GM12864 (cell line): Measurements from ENCODE around the gene MDFIC2.

Experiments
- DNase-seq: peaks from one replicate; pipeline ENCODE4 v3.0.0-alpha.2; 2011; ENCODE audit warnings: low read depth
- H3K4me3 ChIP-seq: 2 replicates; pipeline ENCODE4 v1.5.1; 2011; ENCODE audit warnings: mild to moderate bottlenecking, low read depth, low read length, control low read depth
- TF ChIP-seq, protein P1 (sequence below): IDR thresholded peaks from 2 replicates; pipeline ENCODE4 v1.5.1; 2011; ENCODE audit warnings: low read depth, mild to moderate bottlenecking, moderate library complexity, low read length, control low read depth, inconsistent platforms; ENCODE audit errors: missing control alignments

Gene MDFIC2

DNA sequence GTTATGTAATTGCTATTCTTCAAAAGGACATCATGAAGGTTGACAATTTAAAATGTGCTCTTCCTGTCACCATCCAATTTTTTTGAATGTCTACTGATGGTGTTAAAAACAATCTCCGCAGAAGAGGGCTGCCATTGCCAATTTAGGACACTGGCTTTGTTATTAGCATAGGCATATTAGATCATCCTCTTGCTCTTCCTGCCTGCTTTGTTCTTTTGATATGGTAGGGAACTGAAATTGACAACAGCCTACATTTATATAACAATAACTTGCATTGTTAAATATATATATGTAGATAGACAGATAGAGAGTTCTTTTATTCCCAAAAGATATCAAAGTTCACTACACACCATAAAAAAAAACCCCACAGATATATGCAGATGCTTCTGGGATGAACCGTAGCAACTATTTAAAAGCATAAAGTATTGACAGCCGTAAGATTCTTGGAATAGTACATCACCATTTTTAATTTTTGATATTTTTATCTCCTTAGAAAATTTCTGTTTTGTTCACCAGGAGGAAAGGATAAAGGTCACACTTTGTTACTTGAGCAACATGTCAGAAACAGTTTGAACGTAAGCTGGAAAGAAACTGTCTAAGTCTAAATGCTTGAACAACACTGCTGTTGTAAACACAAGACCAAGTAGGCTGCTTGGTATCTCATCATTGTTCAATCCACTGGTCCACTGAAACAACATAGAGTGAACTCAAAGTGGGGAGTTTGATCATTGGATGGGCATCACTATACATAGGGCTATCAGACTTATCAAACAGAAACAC, 66.5 kb downstream of the MDFIC2 start:
- H3K4me3 ChIP-seq: no peak overlapping the region
- DNase-seq: no peak
- TF ChIP-seq, protein P1, sequence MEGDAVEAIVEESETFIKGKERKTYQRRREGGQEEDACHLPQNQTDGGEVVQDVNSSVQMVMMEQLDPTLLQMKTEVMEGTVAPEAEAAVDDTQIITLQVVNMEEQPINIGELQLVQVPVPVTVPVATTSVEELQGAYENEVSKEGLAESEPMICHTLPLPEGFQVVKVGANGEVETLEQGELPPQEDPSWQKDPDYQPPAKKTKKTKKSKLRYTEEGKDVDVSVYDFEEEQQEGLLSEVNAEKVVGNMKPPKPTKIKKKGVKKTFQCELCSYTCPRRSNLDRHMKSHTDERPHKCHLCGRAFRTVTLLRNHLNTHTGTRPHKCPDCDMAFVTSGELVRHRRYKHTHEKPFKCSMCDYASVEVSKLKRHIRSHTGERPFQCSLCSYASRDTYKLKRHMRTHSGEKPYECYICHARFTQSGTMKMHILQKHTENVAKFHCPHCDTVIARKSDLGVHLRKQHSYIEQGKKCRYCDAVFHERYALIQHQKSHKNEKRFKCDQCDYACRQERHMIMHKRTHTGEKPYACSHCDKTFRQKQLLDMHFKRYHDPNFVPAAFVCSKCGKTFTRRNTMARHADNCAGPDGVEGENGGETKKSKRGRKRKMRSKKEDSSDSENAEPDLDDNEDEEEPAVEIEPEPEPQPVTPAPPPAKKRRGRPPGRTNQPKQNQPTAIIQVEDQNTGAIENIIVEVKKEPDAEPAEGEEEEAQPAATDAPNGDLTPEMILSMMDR: no peak

DNA sequence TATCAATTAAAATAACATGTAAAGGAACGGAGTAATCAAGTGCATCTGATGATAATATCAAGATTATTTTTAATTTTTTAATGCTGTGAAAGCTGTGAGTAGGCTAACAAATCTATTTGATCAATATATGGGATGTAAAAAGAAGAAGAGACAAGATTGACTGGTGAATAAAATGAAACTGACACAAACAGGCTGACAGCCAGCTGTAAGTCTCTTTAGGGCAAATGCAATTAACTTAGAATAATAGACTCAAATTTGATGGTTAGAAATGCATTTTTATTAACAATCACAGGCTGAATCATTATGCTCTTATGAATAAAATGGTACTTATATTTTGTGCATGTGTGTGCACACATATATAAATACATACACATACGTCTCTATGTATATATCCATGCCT, 68.0 kb downstream of the MDFIC2 start:
- TF ChIP-seq, protein P1: no peak
- no peak overlapping the region for H3K4me3 ChIP-seq
- DNase-seq: no peak

DNA sequence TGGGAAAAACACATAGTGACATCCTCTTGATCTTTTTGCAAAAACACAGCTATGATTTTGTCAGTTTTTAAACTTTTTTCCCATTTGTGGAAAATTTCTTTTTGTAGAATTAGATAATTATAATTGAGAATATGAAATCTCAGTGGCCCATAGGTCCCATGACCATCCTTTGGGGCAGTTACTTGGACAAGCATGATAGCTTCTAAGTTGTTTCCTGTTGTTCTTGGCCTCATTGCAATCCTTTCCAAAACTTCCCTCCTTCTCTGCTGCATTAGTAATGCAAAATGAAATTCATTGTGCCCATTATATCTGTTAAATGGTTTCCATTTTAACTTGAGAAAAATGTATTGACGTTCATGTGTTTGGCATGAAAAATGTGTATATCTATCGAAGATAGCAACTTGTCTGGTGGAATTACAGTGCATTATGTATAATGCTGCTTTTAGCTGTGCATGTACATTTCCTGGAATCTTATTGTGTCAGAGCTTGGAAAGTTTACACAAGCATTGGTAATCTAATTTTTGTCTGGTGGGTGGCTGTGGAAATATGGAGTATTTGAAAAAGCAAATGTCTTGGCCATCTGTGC, 70.0 kb downstream of the MDFIC2 start:
- no peak overlapping the region for H3K4me3 ChIP-seq
- DNase-seq: no peak
- TF ChIP-seq, protein P1: no peak

DNA sequence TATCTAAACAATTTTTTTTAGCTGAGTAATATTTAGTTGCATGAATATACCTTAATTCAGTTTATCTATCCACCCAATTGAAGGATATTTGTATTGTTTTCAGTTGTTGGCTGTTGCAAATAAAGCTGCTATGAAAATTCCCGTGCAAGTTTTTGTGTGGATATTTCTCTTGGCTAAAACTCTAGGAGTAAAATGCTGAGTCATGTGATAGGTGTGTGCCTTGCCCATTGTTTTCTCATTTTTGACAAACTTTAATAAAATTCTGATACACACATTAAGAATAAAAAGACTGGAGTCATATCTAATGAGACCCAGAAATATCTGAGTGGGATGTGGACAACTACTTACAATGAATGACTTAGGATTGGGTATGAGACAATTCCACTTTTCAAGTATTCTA, 78.6 kb downstream of the MDFIC2 start:
- TF ChIP-seq, protein P1: no peak
- DNase-seq: no peak
- no peak overlapping the region for H3K4me3 ChIP-seq

DNA sequence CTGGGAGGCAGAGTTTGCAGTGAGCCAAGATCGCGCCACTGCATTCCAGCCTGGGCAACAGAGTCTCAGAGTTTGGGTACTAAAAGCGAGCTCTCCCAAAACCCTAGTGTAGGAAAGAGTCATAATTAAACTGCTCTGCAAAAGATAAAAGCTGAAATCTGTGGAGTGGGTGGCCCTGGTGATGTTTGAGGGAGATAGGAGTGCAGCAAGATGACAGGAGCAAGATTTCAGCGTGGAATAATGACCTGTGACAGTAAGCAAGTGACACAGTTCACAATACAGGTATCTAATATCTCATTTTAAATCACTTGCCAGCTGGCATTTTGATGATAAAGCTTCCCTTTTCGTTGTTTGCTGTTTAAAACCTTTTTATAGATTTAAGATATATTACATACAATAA, 79.3 kb downstream of the MDFIC2 start:
- DNase-seq: no peak
- TF ChIP-seq, protein P1: no peak
- H3K4me3 ChIP-seq: no peak overlapping the region

DNA sequence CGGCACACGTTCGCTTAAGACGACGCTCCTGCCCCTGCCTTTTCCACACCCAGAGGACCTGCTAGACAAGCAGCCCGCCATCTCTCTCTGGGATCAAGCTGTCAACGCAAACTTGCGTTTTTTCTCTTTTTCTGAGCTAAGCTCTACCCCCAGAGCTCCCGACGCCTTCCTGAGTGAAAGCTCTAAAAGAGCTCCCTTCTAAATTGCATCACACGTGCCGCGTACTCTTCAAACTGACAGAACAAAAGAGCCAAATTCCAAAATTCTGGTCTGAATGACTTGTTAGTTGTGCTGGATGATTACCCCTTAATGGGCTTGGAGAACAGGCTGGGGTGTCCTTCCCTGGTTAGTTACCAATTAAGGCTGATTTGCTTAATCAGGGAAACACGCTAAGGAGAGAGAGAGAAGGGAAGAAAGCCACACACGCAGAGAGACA, 81.2 kb downstream of the MDFIC2 start:
- TF ChIP-seq, protein P1: no peak
- no peak overlapping the region for H3K4me3 ChIP-seq
- no peak for DNase-seq
